ENCODE results near the gene CCDC183. TPM values are rescaled to one million over a fixed set of nuclear protein-coding genes. Genes with fewer than 3 reads are reported as not detected.
"Not testable (repeated sequence)": the region's sequence is repeated elsewhere in the genome, so short reads cannot be mapped to it uniquely, and the experiment has no call there.

CCDC183 gene
- total RNA-seq, 1 experiment from 2014 or later = 3.6 TPM

- no peaks in the 10 kb centered on the region for H3K36me3 ChIP-seq (ENCODE audit: low read depth)
- POLR2A ChIA-PET (ENCODE audit: unreplicated experiment) = no interaction called here
- H3K4me3 ChIP-seq = no peak overlapping the region
- no peak overlapping the region for H3K27ac ChIP-seq
- H4K20me1 ChIP-seq (ENCODE audit: insufficient read depth) = no peaks in the 10 kb centered on the region
- intact Hi-C loops (cut with micrococcal nuclease; ENCODE audit: unreplicated experiment) = no loop called here
- no peak for TF ChIP-seq EZH2 (IDR thresholded peaks at IDR 0.05; ENCODE audit: low read depth)
- TF ChIP-seq, protein P1, sequence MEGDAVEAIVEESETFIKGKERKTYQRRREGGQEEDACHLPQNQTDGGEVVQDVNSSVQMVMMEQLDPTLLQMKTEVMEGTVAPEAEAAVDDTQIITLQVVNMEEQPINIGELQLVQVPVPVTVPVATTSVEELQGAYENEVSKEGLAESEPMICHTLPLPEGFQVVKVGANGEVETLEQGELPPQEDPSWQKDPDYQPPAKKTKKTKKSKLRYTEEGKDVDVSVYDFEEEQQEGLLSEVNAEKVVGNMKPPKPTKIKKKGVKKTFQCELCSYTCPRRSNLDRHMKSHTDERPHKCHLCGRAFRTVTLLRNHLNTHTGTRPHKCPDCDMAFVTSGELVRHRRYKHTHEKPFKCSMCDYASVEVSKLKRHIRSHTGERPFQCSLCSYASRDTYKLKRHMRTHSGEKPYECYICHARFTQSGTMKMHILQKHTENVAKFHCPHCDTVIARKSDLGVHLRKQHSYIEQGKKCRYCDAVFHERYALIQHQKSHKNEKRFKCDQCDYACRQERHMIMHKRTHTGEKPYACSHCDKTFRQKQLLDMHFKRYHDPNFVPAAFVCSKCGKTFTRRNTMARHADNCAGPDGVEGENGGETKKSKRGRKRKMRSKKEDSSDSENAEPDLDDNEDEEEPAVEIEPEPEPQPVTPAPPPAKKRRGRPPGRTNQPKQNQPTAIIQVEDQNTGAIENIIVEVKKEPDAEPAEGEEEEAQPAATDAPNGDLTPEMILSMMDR (conservative IDR thresholded peaks at IDR 0.05) = no peak
- no peaks in the 10 kb centered on the region for H3K9me2 ChIP-seq (ENCODE audit: insufficient read depth)
- DNase-seq = no peak
- CTCF ChIA-PET = no interaction called here
- H3K9me3 ChIP-seq (ENCODE audit: insufficient read depth, low read depth) = peaks cover 12% of the 10 kb centered on the region; the same call in 1 of the 2 replicates
- no TSS peak for BruUV-seq (replicated peaks)
- no peak overlapping the region for H3K4me2 ChIP-seq
- peaks cover 52% of the 10 kb centered on the region for H3K27me3 ChIP-seq (ENCODE audit: insufficient read depth, low read depth)
- no peak overlapping the region for H2AFZ ChIP-seq
- H3K4me1 ChIP-seq (replicated peaks; ENCODE audit: insufficient read depth) = no peaks in the 10 kb centered on the region
- no peaks in the 10 kb centered on the region for H3F3A ChIP-seq (ENCODE audit: insufficient read depth, low read depth)
- H3K79me2 ChIP-seq (ENCODE audit: low read depth) = no peaks in the 10 kb centered on the region
These were observed 42.0 kb upstream of the CCDC183 start for GRCh38 chr9:136754059-136754572.

DNA sequence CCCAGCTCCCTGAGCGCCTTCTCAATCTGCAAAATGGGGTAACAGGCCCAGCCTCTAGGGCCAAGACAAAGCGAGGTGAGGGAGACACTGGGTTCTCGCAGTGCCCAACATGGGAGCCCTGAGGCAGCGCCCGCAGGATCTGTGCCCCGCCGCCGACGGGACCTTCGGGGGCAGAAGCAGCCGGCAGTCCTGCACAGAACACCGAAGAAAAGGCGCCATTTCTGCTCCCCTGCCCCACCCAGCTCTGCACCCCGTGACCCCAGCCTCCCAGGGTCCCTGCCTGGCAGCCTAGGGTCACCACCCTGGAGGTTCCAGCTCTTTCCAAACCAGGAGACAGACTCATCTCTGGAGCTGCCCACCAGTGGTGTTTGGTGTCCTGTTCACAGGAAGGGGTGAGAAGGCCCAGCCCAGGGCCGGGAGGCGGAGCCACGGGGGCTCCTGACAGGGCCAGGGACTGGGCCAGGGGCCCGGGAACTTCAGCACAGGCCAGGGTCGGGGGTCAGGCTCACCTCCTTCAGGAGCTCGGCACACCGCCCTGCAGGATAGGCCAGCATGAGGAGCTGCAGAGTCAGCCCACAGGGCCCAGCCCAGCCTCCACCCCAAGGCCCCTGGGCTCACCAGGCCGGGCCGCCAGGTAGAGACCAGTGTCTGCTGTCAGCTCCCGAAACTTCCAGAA is 41.4 kb upstream of the CCDC183 start:
- H3K36me3 ChIP-seq (ENCODE audit: low read depth) = no peaks in the 10 kb centered on the region
- peaks cover 48% of the 10 kb centered on the region for H3K27me3 ChIP-seq (ENCODE audit: insufficient read depth, low read depth)
- ChIA-PET CTCF (no interaction called here), POLR2A (ENCODE audit: unreplicated experiment) (no interaction called here)
- H3K4me1 ChIP-seq (replicated peaks; ENCODE audit: insufficient read depth) = no peaks in the 10 kb centered on the region
- TF ChIP-seq, protein P1 (conservative IDR thresholded peaks at IDR 0.05) = no peak
- no peak for TF ChIP-seq EZH2 (IDR thresholded peaks at IDR 0.05; ENCODE audit: low read depth)
- no peaks in the 10 kb centered on the region for H3F3A ChIP-seq (ENCODE audit: insufficient read depth, low read depth)
- peaks cover 12% of the 10 kb centered on the region; the same call in 1 of the 2 replicates for H3K9me3 ChIP-seq (ENCODE audit: insufficient read depth, low read depth)
- BruUV-seq (replicated peaks) = no TSS peak
- H3K4me2 ChIP-seq = no peak overlapping the region
- no peak for DNase-seq
- H3K27ac ChIP-seq = no peak overlapping the region
- no peaks in the 10 kb centered on the region for H3K79me2 ChIP-seq (ENCODE audit: low read depth)
- intact Hi-C loops (cut with micrococcal nuclease; ENCODE audit: unreplicated experiment) = no loop called here
- no peak overlapping the region for H3K4me3 ChIP-seq
- H4K20me1 ChIP-seq (ENCODE audit: insufficient read depth) = no peaks in the 10 kb centered on the region
- H2AFZ ChIP-seq = no peak overlapping the region
- no peaks in the 10 kb centered on the region for H3K9me2 ChIP-seq (ENCODE audit: insufficient read depth)

- intact Hi-C loops (cut with micrococcal nuclease; ENCODE audit: unreplicated experiment); CTCF ChIA-PET: not testable (repeated sequence)
These were observed 40.6 kb upstream of the CCDC183 start for GRCh38 chr9:136755302-136756133.

More at GRCh38 chr9:136755302-136756133, 40.6 kb upstream of the CCDC183 start:
- BruUV-seq (replicated peaks); H3K4me2 ChIP-seq; H3K27ac ChIP-seq; H3K79me2 ChIP-seq (ENCODE audit: low read depth); H3K4me3 ChIP-seq; H3K9me2 ChIP-seq (ENCODE audit: insufficient read depth); POLR2A ChIA-PET (ENCODE audit: unreplicated experiment); H3F3A ChIP-seq (ENCODE audit: insufficient read depth, low read depth); H3K4me1 ChIP-seq (replicated peaks; ENCODE audit: insufficient read depth); H2AFZ ChIP-seq; H4K20me1 ChIP-seq (ENCODE audit: insufficient read depth); H3K36me3 ChIP-seq (ENCODE audit: low read depth); DNase-seq: not testable (repeated sequence)
- Histone ChIP-seq H3K27me3 (ENCODE audit: insufficient read depth, low read depth) (peaks cover 48% of the 10 kb centered on the region), H3K9me3 (ENCODE audit: insufficient read depth, low read depth) (peaks cover 12% of the 10 kb centered on the region; the same call in 1 of the 2 replicates)
